WTC11 (cell line): ENCODE results near the gene CHRM3. TPM values are rescaled to one million over a fixed set of nuclear protein-coding genes. Genes with fewer than 3 reads are reported as not detected.

Experiments used
- ATAC-seq: fragments of 200-7000 bp; cut with Tn5 transposase; 2 replicates; pipeline ENCODE4 v1.10.0; 2021; ENCODE audit warnings: mild to moderate bottlenecking, moderate library complexity
- CTCF ChIA-PET: fragments of 300-600 bp; sonication (Branson Sonifier 250); formaldehyde crosslinking; loops from one replicate; lab custom pipeline; 2021; ENCODE audit warnings: antibody characterized with exemption; lab: Charles Lee
- POLR2A ChIA-PET: fragments of 350-600 bp; sonication (Branson Sonifier 250); formaldehyde crosslinking; loops from one replicate; lab custom pipeline; 2021; ENCODE audit warnings: antibody characterized with exemption; lab: Charles Lee
- DNase-seq: peaks from one replicate; pipeline ENCODE4 v3.0.0; 2021; ENCODE audit warnings: low spot score
- H3K27ac Mint-ChIP-seq: 2 replicates; pipeline ENCODE4 v1.8.0; 2021; ENCODE audit warnings: mixed read lengths
- H3K27me3 Mint-ChIP-seq: 2 replicates; pipeline ENCODE4 v1.8.0; 2021; ENCODE audit warnings: low read depth, mild to moderate bottlenecking, moderate library complexity, mixed read lengths
- H3K36me3 Mint-ChIP-seq: 2 replicates; pipeline ENCODE4 v1.8.0; 2021; ENCODE audit warnings: mixed read lengths
- H3K4me1 Mint-ChIP-seq: 2 replicates; pipeline ENCODE4 v1.8.0; 2022; ENCODE audit warnings: mixed read lengths
- H3K4me3 Mint-ChIP-seq: 2 replicates; pipeline ENCODE4 v1.8.0; 2021; ENCODE audit warnings: mild to moderate bottlenecking, moderate library complexity, mixed read lengths
- H3K9me3 Mint-ChIP-seq: 2 replicates; pipeline ENCODE4 v1.8.0; 2021; ENCODE audit warnings: mixed read lengths
- ATF2 ChIP-seq: sonication (generic); formaldehyde crosslinking; IDR thresholded peaks from 2 replicates; pipeline ENCODE4 v1.8.1; 2022; ENCODE audit warnings: low read depth, missing genetic modification reagents, borderline replicate concordance
- CBFB ChIP-seq: sonication (generic); formaldehyde crosslinking; IDR thresholded peaks from 2 replicates; pipeline ENCODE4 v1.8.1; 2022; ENCODE audit warnings: mild to moderate bottlenecking, low read depth, missing genetic modification reagents
- ESRRA ChIP-seq: sonication (generic); formaldehyde crosslinking; IDR thresholded peaks from 2 replicates; pipeline ENCODE4 v1.8.1; 2022; ENCODE audit warnings: mild to moderate bottlenecking, missing genetic modification reagents, borderline replicate concordance
- FOXK1 ChIP-seq: sonication (generic); formaldehyde crosslinking; IDR thresholded peaks from 2 replicates; pipeline ENCODE4 v1.8.0; 2022; ENCODE audit warnings: mild to moderate bottlenecking, moderate library complexity, missing genetic modification reagents
- MXD4 ChIP-seq: fragments of 250-450 bp; sonication (Bioruptor Pico); IDR thresholded peaks from 2 replicates; pipeline ENCODE4 v1.8.0; 2021; ENCODE audit warnings: mild to moderate bottlenecking, moderate library complexity, borderline replicate concordance
- SMAD4 ChIP-seq: sonication (generic); formaldehyde crosslinking; IDR thresholded peaks from 2 replicates; pipeline ENCODE4 v1.8.0; 2022; ENCODE audit warnings: mild to moderate bottlenecking, missing genetic modification reagents
- SOX15 ChIP-seq: fragments of 250-450 bp; sonication (Bioruptor Pico); IDR thresholded peaks from 2 replicates; pipeline ENCODE4 v1.9.0; 2021; ENCODE audit warnings: mild to moderate bottlenecking
- STAT6 ChIP-seq: sonication (generic); formaldehyde crosslinking; conservative IDR thresholded peaks from 2 replicates; pipeline ENCODE4 v1.8.1; 2023; ENCODE audit warnings: mild to moderate bottlenecking, low read depth, missing genetic modification reagents, moderate library complexity
- TP53 ChIP-seq: sonication (generic); formaldehyde crosslinking; IDR thresholded peaks from 2 replicates; pipeline ENCODE4 v1.8.1; 2023; ENCODE audit warnings: mild to moderate bottlenecking, missing genetic modification reagents
- ZMAT4 ChIP-seq: fragments of 250-450 bp; sonication (Bioruptor Pico); IDR thresholded peaks from 2 replicates; pipeline ENCODE4 v1.9.0; 2021; ENCODE audit warnings: mild to moderate bottlenecking
- ZNF138 ChIP-seq: sonication (generic); formaldehyde crosslinking; conservative IDR thresholded peaks from 2 replicates; pipeline ENCODE4 v1.8.1; 2022; ENCODE audit warnings: mild to moderate bottlenecking, moderate library complexity, missing genetic modification reagents
- ZNF232 ChIP-seq: sonication (generic); formaldehyde crosslinking; IDR thresholded peaks from 2 replicates; pipeline ENCODE4 v1.8.0; 2022; ENCODE audit warnings: mild to moderate bottlenecking, missing genetic modification reagents
- total RNA-seq: library from RNA; stranded (reverse); gene quantifications from 3 replicates; pipeline ENCODE4 v1.2.3, GENCODE V29; 2021
- TF ChIP-seq, protein P1 (sequence below): sonication (generic); formaldehyde crosslinking; IDR thresholded peaks from 2 replicates; pipeline ENCODE4 v1.8.0; 2022; ENCODE audit warnings: missing genetic modification reagents
- TF ChIP-seq, protein P2 (sequence below): fragments of 250-450 bp; sonication (Bioruptor Pico); IDR thresholded peaks from 2 replicates; pipeline ENCODE4 v1.9.0; 2021; ENCODE audit warnings: mild to moderate bottlenecking
- TF ChIP-seq, protein P3 (sequence below): fragments of 250-450 bp; sonication (Bioruptor Pico); IDR thresholded peaks from 2 replicates; pipeline ENCODE4 v1.8.0; 2021; ENCODE audit warnings: mild to moderate bottlenecking
- TF ChIP-seq, protein P4 (sequence below): sonication (generic); formaldehyde crosslinking; IDR thresholded peaks from 2 replicates; pipeline ENCODE4 v1.8.1; 2022; ENCODE audit warnings: mild to moderate bottlenecking, moderate library complexity, missing genetic modification reagents
- TF ChIP-seq, protein P5 (sequence below): sonication (generic); formaldehyde crosslinking; IDR thresholded peaks from 2 replicates; pipeline ENCODE4 v1.8.0; 2023; ENCODE audit warnings: missing genetic modification reagents
- TF ChIP-seq, protein P6 (sequence below): sonication (generic); formaldehyde crosslinking; IDR thresholded peaks from 2 replicates; pipeline ENCODE4 v1.8.0; 2022; ENCODE audit warnings: mild to moderate bottlenecking, missing genetic modification reagents

The CHRM3 gene
- total RNA-seq, 1 experiment from 2014 or later: 6.9 TPM

DNA sequence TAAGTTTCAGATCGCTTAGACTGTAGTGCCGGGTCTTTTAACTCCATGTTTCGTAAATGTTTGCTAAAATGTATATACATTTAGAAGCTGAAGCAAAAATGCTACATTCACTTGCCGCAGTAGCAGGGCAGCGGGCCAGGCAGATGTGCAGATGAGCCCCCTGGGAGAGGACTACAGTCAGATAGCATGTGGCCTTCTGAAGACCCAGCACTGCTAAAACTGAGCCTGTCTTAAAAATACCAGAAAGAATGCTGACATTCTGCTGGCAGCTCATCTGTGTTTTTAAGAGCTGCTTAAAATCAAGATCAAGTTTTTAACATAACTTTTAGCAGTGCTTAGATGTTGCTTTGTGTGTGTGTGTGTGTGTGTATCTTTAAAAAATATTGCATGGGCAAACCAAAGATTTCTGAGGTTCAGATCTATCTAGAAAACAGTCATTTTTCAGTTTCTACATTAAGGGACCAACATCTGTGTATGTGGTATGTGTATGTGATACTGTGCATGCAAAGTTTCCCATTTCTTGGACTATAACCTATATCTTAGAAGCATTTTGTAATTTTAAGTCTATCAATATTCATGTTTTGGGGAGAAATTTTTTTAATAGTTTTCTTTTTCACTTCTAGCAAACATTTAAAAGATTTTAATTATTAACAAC is 31.7 kb downstream of the CHRM3 start:
- no peak overlapping the region; the same call in 1 of the 2 replicates for H3K27ac Mint-ChIP-seq
- TF ChIP-seq, protein P1, sequence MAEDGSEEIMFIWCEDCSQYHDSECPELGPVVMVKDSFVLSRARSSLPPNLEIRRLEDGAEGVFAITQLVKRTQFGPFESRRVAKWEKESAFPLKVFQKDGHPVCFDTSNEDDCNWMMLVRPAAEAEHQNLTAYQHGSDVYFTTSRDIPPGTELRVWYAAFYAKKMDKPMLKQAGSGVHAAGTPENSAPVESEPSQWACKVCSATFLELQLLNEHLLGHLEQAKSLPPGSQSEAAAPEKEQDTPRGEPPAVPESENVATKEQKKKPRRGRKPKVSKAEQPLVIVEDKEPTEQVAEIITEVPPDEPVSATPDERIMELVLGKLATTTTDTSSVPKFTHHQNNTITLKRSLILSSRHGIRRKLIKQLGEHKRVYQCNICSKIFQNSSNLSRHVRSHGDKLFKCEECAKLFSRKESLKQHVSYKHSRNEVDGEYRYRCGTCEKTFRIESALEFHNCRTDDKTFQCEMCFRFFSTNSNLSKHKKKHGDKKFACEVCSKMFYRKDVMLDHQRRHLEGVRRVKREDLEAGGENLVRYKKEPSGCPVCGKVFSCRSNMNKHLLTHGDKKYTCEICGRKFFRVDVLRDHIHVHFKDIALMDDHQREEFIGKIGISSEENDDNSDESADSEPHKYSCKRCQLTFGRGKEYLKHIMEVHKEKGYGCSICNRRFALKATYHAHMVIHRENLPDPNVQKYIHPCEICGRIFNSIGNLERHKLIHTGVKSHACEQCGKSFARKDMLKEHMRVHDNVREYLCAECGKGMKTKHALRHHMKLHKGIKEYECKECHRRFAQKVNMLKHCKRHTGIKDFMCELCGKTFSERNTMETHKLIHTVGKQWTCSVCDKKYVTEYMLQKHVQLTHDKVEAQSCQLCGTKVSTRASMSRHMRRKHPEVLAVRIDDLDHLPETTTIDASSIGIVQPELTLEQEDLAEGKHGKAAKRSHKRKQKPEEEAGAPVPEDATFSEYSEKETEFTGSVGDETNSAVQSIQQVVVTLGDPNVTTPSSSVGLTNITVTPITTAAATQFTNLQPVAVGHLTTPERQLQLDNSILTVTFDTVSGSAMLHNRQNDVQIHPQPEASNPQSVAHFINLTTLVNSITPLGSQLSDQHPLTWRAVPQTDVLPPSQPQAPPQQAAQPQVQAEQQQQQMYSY: no peak
- TF ChIP-seq CBFB (CRISPR knock-in tag): no peak
- no peak for TF ChIP-seq SMAD4
- TF ChIP-seq TP53 (CRISPR knock-in tag): no peak
- TF ChIP-seq STAT6 (CRISPR knock-in tag): no peak
- TF ChIP-seq, protein P2, sequence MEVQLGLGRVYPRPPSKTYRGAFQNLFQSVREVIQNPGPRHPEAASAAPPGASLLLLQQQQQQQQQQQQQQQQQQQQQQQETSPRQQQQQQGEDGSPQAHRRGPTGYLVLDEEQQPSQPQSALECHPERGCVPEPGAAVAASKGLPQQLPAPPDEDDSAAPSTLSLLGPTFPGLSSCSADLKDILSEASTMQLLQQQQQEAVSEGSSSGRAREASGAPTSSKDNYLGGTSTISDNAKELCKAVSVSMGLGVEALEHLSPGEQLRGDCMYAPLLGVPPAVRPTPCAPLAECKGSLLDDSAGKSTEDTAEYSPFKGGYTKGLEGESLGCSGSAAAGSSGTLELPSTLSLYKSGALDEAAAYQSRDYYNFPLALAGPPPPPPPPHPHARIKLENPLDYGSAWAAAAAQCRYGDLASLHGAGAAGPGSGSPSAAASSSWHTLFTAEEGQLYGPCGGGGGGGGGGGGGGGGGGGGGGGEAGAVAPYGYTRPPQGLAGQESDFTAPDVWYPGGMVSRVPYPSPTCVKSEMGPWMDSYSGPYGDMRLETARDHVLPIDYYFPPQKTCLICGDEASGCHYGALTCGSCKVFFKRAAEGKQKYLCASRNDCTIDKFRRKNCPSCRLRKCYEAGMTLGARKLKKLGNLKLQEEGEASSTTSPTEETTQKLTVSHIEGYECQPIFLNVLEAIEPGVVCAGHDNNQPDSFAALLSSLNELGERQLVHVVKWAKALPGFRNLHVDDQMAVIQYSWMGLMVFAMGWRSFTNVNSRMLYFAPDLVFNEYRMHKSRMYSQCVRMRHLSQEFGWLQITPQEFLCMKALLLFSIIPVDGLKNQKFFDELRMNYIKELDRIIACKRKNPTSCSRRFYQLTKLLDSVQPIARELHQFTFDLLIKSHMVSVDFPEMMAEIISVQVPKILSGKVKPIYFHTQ: no peak
- TF ChIP-seq, protein P3, sequence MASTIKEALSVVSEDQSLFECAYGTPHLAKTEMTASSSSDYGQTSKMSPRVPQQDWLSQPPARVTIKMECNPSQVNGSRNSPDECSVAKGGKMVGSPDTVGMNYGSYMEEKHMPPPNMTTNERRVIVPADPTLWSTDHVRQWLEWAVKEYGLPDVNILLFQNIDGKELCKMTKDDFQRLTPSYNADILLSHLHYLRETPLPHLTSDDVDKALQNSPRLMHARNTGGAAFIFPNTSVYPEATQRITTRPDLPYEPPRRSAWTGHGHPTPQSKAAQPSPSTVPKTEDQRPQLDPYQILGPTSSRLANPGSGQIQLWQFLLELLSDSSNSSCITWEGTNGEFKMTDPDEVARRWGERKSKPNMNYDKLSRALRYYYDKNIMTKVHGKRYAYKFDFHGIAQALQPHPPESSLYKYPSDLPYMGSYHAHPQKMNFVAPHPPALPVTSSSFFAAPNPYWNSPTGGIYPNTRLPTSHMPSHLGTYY (CRISPR knock-in tag): no peak
- TF ChIP-seq, protein P4, sequence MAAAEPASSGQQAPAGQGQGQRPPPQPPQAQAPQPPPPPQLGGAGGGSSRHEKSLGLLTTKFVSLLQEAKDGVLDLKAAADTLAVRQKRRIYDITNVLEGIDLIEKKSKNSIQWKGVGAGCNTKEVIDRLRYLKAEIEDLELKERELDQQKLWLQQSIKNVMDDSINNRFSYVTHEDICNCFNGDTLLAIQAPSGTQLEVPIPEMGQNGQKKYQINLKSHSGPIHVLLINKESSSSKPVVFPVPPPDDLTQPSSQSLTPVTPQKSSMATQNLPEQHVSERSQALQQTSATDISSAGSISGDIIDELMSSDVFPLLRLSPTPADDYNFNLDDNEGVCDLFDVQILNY: no peak
- TF ChIP-seq SOX15: no peak
- no peak for TF ChIP-seq MXD4 (CRISPR knock-in tag)
- TF ChIP-seq ZMAT4: no peak
- TF ChIP-seq FOXK1 (CRISPR knock-in tag): no peak
- no peak for TF ChIP-seq ZNF232
- TF ChIP-seq ATF2 (CRISPR knock-in tag): no peak
- no peak for TF ChIP-seq ZNF138 (CRISPR knock-in tag)
- TF ChIP-seq ESRRA (CRISPR knock-in tag): no peak
- TF ChIP-seq, protein P5, sequence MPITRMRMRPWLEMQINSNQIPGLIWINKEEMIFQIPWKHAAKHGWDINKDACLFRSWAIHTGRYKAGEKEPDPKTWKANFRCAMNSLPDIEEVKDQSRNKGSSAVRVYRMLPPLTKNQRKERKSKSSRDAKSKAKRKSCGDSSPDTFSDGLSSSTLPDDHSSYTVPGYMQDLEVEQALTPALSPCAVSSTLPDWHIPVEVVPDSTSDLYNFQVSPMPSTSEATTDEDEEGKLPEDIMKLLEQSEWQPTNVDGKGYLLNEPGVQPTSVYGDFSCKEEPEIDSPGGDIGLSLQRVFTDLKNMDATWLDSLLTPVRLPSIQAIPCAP (CRISPR knock-in tag): no peak
- TF ChIP-seq, protein P6, sequence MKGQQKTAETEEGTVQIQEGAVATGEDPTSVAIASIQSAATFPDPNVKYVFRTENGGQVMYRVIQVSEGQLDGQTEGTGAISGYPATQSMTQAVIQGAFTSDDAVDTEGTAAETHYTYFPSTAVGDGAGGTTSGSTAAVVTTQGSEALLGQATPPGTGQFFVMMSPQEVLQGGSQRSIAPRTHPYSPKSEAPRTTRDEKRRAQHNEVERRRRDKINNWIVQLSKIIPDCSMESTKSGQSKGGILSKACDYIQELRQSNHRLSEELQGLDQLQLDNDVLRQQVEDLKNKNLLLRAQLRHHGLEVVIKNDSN (CRISPR knock-in tag): no peak
- H3K9me3 Mint-ChIP-seq: no peaks in the 10 kb centered on the region
- ChIA-PET CTCF (no interaction called here), POLR2A (no interaction called here)
- DNase-seq (no peak), ATAC-seq (no peak)
- H3K27me3 Mint-ChIP-seq: no peaks in the 10 kb centered on the region
- H3K4me3 Mint-ChIP-seq: no peak overlapping the region
- H3K36me3 Mint-ChIP-seq: no peaks in the 10 kb centered on the region
- H3K4me1 Mint-ChIP-seq: no peaks in the 10 kb centered on the region
